Spleen (tissue), 13 donors: Measurements from ENCODE around the gene CATSPER4. TPM values are rescaled to one million over a fixed set of nuclear protein-coding genes. Genes with fewer than 3 reads are reported as not detected.

Experiments
- DNase-seq: peaks from one replicate; pipeline ENCODE4 v3.0.0-alpha.2; 2020
- H3K27ac ChIP-seq, 8 donors: fragments of 200-600 bp; sonication (generic) in 7 of 8; 1 replicate in 4 of 8; 2 replicates in 4 of 8; pipeline versions ENCODE4 v1.5.0 to v1.8.0; 2016 to 2021; ENCODE audit warnings: inconsistent platforms in 4 of 8, mild to moderate bottlenecking in 4 of 8, moderate library complexity in 1 of 8
- H3K27me3 ChIP-seq, 7 donors: fragments of 200-600 bp; sonication (generic) in 6 of 7; replicated peaks in 1 of 7; 1 replicate in 4 of 7; 2 replicates in 3 of 7; pipeline versions ENCODE4 v1.5.0 to v1.8.0; 2016 to 2021; ENCODE audit warnings: inconsistent platforms in 3 of 7, mild to moderate bottlenecking in 1 of 7
- H3K36me3 ChIP-seq, 6 donors: fragments of 200-600 bp; sonication (generic) in 5 of 6; 1 replicate in 4 of 6; 2 replicates in 2 of 6; pipeline versions ENCODE4 v1.5.0 to v1.8.0; 2016 to 2021; ENCODE audit warnings: inconsistent platforms in 2 of 6
- H3K4me1 ChIP-seq, 6 donors: fragments of 200-600 bp; sonication (generic) in 5 of 6; 1 replicate in 3 of 6; 2 replicates in 3 of 6; pipeline versions ENCODE4 v1.5.0 to v1.8.0; 2016 to 2021; ENCODE audit warnings: inconsistent platforms in 3 of 6
- H3K4me3 ChIP-seq, 8 donors: fragments of 200-600 bp; sonication (generic) in 7 of 8; 1 replicate in 4 of 8; 2 replicates in 4 of 8; pipeline versions ENCODE4 v1.5.0 to v1.8.0; 2016 to 2021; ENCODE audit warnings: inconsistent platforms in 4 of 8, mild to moderate bottlenecking in 4 of 8, moderate library complexity in 2 of 8
- H3K9me3 ChIP-seq, 8 donors: fragments of 200-600 bp; sonication (generic) in 7 of 8; 1 replicate in 4 of 8; 2 replicates in 4 of 8; pipeline versions ENCODE4 v1.5.0 to v1.8.0; 2016 to 2021; ENCODE audit warnings: inconsistent platforms in 4 of 8
- POLR2A ChIP-seq, 3 donors: fragments of 450-650 bp; IDR thresholded peaks; one replicate each; pipeline ENCODE4 v1.5.1; 2017; ENCODE audit warnings: antibody characterized with exemption in 3 of 3, mild to moderate bottlenecking in 1 of 3
- POLR2AphosphoS5 ChIP-seq, 3 donors: sonication (generic); formaldehyde crosslinking; IDR thresholded peaks; one replicate each; pipeline ENCODE4 v1.5.1; 2017; ENCODE audit warnings: antibody characterized with exemption in 3 of 3
- WGBS, 5 donors: extraction: QIAGEN DNeasy Blood & Tissue Kit in 3 of 5; methylation state at CpG; one replicate each; pipeline versions ENCODE4 v1.1.5 to v1.1.7; 2013 to 2018; 5-methylcytosine and 5-hydroxymethylcytosine counted together
- intact Hi-C: fragments of 100-400 bp; cut with DNase I; formaldehyde crosslinking; loops from one replicate; pipeline ENCODE4 v1.15.0; 2023; ENCODE audit warnings: low total_unique reads
- long read RNA-seq, 2 donors: transcript quantifications; one replicate each; lab custom pipeline, GENCODE V29; 2026
- polyA plus RNA-seq, 3 donors: library from polyadenylated mRNA; stranded (reverse); fragments of 200-250 nt; gene quantifications; one replicate each; pipeline ENCODE4 v1.2.1, GENCODE V29; 2013
- total RNA-seq, 7 donors: library from RNA; depleted of rRNA in 3 of 7; stranded (reverse); fragments of >200 nt in 3 of 7; fragmentation: NEBNext Ultra II Directional in 4 of 7; extraction: Animal tissue kit (Norgen Biotek cat#: 25700) in 4 of 7; gene quantifications; one replicate each; pipeline versions ENCODE4 v1.1.0 to v1.2.1, GENCODE V29; 2016 to 2021
- TF ChIP-seq, protein P1 (sequence below), 11 experiments: fragments of 200-600 bp in 7 of 11; fragments of 450-650 bp in 4 of 11; sonication (generic) in 4 of 11; IDR thresholded peaks in 8 of 11; conservative IDR thresholded peaks in 3 of 11; 1 replicate in 7 of 11; 2 replicates in 4 of 11; pipeline versions ENCODE4 v1.4.0 to v1.8.0; 2016 to 2021; ENCODE audit warnings: antibody characterized with exemption in 11 of 11, inconsistent platforms in 4 of 11, mild to moderate bottlenecking in 1 of 11
- donor health status: healthy with polysubstance abuse.
- donor health status: DM: no; HTN: no; CAD: no; lungs with moderate emphysema.
- donor health status: DM: no; HTN: no; CAD: no.
- donor health status: Bipolar disorder and iron deficiency.
- donor health status: healthy.
- donor health status: DM: no; HTN: no; CAD: no.
- donor health status: DM: yes; HTN: yes; CAD: no.

Gene CATSPER4
- total RNA-seq = not detected
- under 1 TPM in 1 of 3 donors, not detected in 2; 0.03 TPM for polyA plus RNA-seq
- long read RNA-seq, donor 1 = 0 reads
- long read RNA-seq, donor 2 = 0 reads

DNA sequence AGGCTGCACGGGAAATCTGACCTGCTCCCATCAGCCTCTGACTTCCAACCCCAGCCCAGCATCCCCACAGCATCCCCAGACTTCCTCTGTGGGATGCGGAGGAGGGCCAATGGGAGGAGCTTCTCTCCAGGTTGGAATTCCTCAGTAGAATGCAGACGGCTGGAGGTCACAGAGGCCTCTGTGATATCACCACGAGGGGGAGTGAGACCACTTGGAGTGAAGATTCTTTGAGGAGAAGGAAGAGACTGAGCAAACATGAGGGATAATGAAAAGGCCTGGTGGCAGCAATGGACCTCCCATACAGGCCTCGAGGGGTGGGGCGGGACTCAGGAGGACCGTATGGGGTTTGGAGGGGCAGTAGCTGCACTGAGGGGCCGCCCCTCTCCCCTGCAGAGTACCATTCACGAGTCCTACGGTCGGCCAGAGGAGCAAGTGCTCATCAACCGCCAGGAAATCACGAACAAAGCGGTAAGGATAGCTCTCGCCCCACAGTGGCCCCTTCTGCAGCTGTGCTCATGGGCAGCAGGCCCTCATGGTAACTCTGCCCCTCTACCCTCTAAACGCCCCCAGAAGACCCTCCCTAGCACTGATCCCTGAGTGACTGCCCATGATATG, at the start of gene CATSPER4:
CATSPER4 (plus strand) TSS at position 230 of the 615 bp plus-strand sequence; CDS start at position 256, 26 bp downstream.
- DNase-seq = no peak
- no peak within 1 kb of the TSS for H3K4me3 ChIP-seq
- H3K36me3 ChIP-seq = no peaks in the 10 kb centered on the region
- H3K9me3 ChIP-seq = no peaks in the 10 kb centered on the region
- WGBS, 5 donors = 55 to 68% (median 61%) methylated on average over 16 of the region's 16 CpGs
- H3K27ac ChIP-seq = no peak within 1 kb of the TSS
- intact Hi-C loops = no loop called here
- TF ChIP-seq, protein P1, sequence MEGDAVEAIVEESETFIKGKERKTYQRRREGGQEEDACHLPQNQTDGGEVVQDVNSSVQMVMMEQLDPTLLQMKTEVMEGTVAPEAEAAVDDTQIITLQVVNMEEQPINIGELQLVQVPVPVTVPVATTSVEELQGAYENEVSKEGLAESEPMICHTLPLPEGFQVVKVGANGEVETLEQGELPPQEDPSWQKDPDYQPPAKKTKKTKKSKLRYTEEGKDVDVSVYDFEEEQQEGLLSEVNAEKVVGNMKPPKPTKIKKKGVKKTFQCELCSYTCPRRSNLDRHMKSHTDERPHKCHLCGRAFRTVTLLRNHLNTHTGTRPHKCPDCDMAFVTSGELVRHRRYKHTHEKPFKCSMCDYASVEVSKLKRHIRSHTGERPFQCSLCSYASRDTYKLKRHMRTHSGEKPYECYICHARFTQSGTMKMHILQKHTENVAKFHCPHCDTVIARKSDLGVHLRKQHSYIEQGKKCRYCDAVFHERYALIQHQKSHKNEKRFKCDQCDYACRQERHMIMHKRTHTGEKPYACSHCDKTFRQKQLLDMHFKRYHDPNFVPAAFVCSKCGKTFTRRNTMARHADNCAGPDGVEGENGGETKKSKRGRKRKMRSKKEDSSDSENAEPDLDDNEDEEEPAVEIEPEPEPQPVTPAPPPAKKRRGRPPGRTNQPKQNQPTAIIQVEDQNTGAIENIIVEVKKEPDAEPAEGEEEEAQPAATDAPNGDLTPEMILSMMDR (IDR thresholded peaks at IDR 0.05 in 8 of 11, conservative IDR thresholded peaks at IDR 0.05 in 3 of 11) = peak in 1 of 11 experiments; percentile 30
- TF ChIP-seq POLR2A (IDR thresholded peaks at IDR 0.05) (no peak), POLR2AphosphoS5 (IDR thresholded peaks at IDR 0.05) (no peak)
- H3K4me1 ChIP-seq = no peaks in the 10 kb centered on the region
- H3K27me3 ChIP-seq = no peaks in the 10 kb centered on the region

GRCh38 chr1:26142159-26142558, 48.2 kb upstream of the CATSPER4 start:
- intact Hi-C loops = loop anchor here (10.0 kb wide), 1 partner anchor 107 kb away; no protein-coding TSS in a partner anchor
- Histone ChIP-seq H3K27me3 (peaks cover 0 to 4% (median 0%) of the 10 kb centered on the region in 7 donors), H3K4me3 (no peak overlapping the region), H3K27ac (no peak overlapping the region), H3K36me3 (no peaks in the 10 kb centered on the region), H3K9me3 (no peaks in the 10 kb centered on the region), H3K4me1 (peaks cover 2 to 21% (median 6%) of the 10 kb centered on the region in 6 donors)
- TF ChIP-seq POLR2A (IDR thresholded peaks at IDR 0.05) (no peak), POLR2AphosphoS5 (IDR thresholded peaks at IDR 0.05) (no peak)
- TF ChIP-seq, protein P1 (IDR thresholded peaks at IDR 0.05 in 8 of 11, conservative IDR thresholded peaks at IDR 0.05 in 3 of 11) = no peak
- DNase-seq = no peak
- 86 to 93% (median 88%) methylated on average over 8 of the region's 8 CpGs for WGBS, 5 donors

GRCh38 chr1:26145041-26145959, 45.1 kb upstream of the CATSPER4 start:
- Histone ChIP-seq H3K27me3 (peaks cover 0 to 4% (median 0%) of the 10 kb centered on the region in 7 donors), H3K9me3 (no peaks in the 10 kb centered on the region), H3K36me3 (no peaks in the 10 kb centered on the region), H3K27ac (no peak overlapping the region), H3K4me1 (peaks cover 2 to 16% (median 6%) of the 10 kb centered on the region in 6 donors), H3K4me3 (no peak overlapping the region)
- intact Hi-C loops = loop anchor here (2.0 to 10.0 kb wide), 2 partner anchors 40 to 110 kb away; no protein-coding TSS in a partner anchor
- DNase-seq = peak; percentile 88
- peak in 1 of 3 donors; percentile 10 for TF ChIP-seq POLR2AphosphoS5 (IDR thresholded peaks at IDR 0.05)
- TF ChIP-seq, protein P1 (IDR thresholded peaks at IDR 0.05 in 8 of 11, conservative IDR thresholded peaks at IDR 0.05 in 3 of 11) = peak; percentile 61 to 92 (median 80)
- no peak for TF ChIP-seq POLR2A (IDR thresholded peaks at IDR 0.05)
- 30 to 37% (median 33%) methylated on average over 18 to 19 of the region's 19 CpGs for WGBS, 5 donors
